GM20000 (cell line): ENCODE results near the gene DROSHA.

Source experiments
- DNase-seq: peaks from one replicate; pipeline ENCODE4 v3.0.0; 2012; ENCODE audit warnings: low spot score
- CTCF ChIP-seq: IDR thresholded peaks from 2 replicates; pipeline ENCODE4 v1.5.1; 2012; ENCODE audit warnings: mild to moderate bottlenecking, control low read depth; ENCODE audit errors: extremely low read depth, missing control alignments

DROSHA gene

DNA sequence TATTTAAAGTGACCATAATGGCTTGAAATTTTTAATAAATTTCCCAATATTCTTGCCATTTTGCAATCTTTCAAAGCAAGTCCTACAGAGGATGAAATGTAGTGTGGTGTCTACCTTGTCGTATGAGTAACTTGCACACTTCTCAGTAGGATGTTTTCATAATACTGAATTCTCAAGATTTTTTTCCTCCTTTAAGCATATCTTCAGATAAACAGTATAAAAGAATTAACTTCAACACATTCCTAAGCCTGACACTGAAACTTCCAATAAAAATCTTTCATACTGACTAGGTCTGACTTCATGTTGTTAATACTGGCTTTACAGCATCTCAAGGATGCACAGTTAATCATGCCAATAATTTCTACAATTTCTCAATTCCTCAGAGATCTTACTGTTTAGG, 62.0 kb downstream of the DROSHA start:
- no peak for DNase-seq
- no peak for TF ChIP-seq CTCF

GRCh38 chr5:31469466-31469865, 62.4 kb downstream of the DROSHA start:
- TF ChIP-seq CTCF, result no peak
- DNase-seq, result no peak

- no peak for TF ChIP-seq CTCF
- no peak for DNase-seq
These were observed 66.6 kb downstream of the DROSHA start for GRCh38 chr5:31465291-31465690.

DNA sequence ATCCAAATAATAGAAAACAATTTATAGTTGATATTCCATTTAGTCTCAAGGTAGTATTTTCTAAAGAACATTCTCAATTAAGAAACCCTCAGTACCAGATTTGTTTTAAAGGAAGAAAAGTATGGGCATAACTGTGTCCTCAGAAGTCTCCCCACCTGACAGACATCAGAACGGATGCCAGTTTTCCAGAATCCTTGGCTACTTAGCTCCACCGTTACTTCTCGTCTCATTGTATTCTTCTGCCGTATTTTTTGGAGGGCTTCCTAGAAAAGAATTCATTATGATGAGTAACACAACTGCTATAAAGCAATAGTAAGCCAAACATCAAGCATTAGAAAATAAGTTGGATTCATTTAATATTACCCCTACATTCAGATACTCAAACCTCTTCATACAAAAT, 67.8 kb downstream of the DROSHA start:
- DNase-seq, result no peak
- TF ChIP-seq CTCF, result no peak

GRCh38 chr5:31463351-31463750, 68.5 kb downstream of the DROSHA start:
- TF ChIP-seq CTCF, result no peak

GRCh38 chr5:31459594-31459993, 72.3 kb downstream of the DROSHA start:
- DNase-seq, result no peak
- no peak for TF ChIP-seq CTCF

More at GRCh38 chr5:31463351-31463750, 68.5 kb downstream of the DROSHA start:
- DNase-seq, result no peak

DNA sequence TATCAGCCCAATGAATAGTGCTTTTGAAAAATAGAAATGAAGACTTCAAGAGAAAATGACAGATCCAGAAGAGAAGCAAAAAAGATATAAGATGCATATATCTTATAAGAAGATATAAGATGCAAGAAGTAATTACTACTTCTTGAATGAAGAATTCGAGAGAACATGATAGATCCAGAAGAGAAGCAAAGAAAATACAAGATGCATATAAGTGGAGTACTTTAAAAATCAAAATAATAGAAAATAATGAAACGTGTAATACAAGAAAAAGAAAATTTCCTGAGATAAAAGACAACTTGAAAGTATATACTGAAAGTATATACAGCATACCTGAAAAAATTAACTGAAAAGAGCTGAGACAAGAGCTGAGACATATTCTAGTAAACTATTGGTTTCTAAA, 76.7 kb downstream of the DROSHA start:
- no peak for TF ChIP-seq CTCF

More for the DNA sequence above, 76.7 kb downstream of the DROSHA start:
- no peak for DNase-seq
